AG04449 (cell line): ENCODE data around the gene PRELID3B.
A peak's percentile ranks its signal among the peaks of the same experiment; 100 is the strongest.

Experiments used
- CTCF ChIA-PET: fragments of 350-600 bp; formaldehyde crosslinking; extraction: SDS; loops from one replicate; lab custom pipeline; 2021; ENCODE audit warnings: antibody characterized with exemption; lab: Yijun Ruan, JAX
- POLR2A ChIA-PET: fragments of 400-600, 350-600 bp; formaldehyde crosslinking; extraction: SDS; loops from one replicate; lab custom pipeline; 2020; ENCODE audit warnings: antibody characterized with exemption, inconsistent platforms; lab: Yijun Ruan, JAX
- DNase-seq: peaks from one replicate; pipeline ENCODE4 v3.0.0-alpha.2; 2010; ENCODE audit warnings: low read depth, low spot score
- H3K4me3 ChIP-seq: 2 replicates; pipeline ENCODE4 v1.5.1; 2011; ENCODE audit warnings: low read depth, mild to moderate bottlenecking, control low read depth, low read length
- CTCF ChIP-seq: IDR thresholded peaks from one replicate; pipeline ENCODE4 v1.5.1; 2011; ENCODE audit warnings: mild to moderate bottlenecking, moderate library complexity, low read length, control low read depth, inconsistent platforms; ENCODE audit not compliant: insufficient read depth; ENCODE audit errors: missing control alignments

Gene PRELID3B

GRCh38 chr20:59062081-59062480, 19.5 kb upstream of the PRELID3B start:
- no peak overlapping the region for H3K4me3 ChIP-seq
- ChIA-PET CTCF (no interaction called here), POLR2A (no interaction called here)
- TF ChIP-seq CTCF: no peak
- no peak for DNase-seq

DNA sequence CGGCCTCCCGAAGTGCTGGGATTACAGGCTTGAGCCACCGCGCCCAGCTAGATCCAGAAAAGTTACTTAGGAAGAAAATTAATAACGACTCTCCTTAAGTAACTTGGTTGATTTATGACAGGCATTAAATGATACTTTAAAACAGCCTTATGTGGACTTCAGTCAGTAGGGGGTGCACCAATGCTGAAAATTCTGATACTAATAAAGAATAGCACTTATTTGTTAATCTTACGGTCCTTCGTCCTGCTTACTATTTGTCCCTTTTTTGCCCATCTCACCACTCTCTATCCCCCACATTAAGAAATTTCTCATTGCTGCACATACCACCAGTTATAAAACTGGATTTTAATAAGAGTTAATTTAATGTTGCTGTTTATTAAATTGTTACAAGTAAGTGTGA, 12.7 kb upstream of the PRELID3B start:
- ChIA-PET CTCF (interaction anchor here (1.2 to 1.4 kb wide), 3 partner anchors 12 to 185 kb away, joined by 4 to 11 read pairs (median 4); partner anchors contain the start of gene PRELID3B), POLR2A (no interaction called here)
- DNase-seq: no peak
- peak; percentile 23 for TF ChIP-seq CTCF
- no peak overlapping the region for H3K4me3 ChIP-seq

DNA sequence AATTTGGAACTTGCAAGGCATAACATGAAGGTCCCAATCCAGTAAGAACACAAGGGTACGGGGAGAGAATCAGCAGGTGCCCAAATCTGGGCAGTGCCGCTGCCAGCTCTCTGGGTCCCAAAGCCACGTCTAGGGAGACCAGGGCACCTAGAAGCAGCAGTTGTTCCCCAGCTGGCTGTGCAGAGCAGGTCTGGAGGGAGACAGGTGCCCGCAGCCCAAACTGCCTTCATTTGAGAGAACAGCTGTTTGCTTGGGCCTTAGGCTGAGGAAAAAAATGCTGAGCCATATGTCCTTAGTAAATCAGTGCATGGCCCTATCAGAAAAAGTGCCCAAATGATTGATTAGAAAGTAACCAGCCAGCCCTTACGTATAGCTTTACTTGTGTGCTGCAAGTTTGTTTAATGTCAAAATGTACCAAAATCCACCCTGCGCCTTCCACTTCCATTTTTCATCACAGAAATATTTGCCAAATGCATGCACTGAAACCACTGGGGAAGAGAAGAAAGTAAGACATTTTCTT, 9.1 kb upstream of the PRELID3B start:
- no peak overlapping the region for H3K4me3 ChIP-seq
- no peak for DNase-seq
- TF ChIP-seq CTCF: no peak
- ChIA-PET POLR2A (no interaction called here), CTCF (interaction anchor here (0.9 to 2.1 kb wide), 5 partner anchors 8 to 353 kb away, joined by 3 to 6 read pairs (median 3); no protein-coding TSS in a partner anchor)

DNA sequence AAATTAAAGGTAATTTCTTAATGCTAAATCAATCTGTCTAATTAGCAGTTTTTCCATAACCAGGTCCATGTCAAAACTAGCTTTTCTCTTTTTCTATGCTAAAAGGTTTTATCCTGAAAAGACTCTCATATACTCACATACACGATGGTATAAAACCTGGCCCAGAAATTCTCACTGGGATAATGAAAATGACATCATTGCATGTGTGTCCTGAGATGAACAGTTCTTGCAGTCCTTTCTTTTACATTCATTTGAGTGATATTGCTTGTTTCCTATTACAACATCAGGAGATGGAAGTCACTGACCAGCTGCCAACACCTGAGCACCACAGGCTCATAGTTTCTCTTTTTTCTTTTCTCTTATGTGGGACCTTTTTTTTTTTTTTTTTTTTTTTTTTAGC, 7.9 kb upstream of the PRELID3B start:
- CTCF ChIA-PET: interaction anchor here (1.3 to 2.1 kb wide), 3 partner anchors 16 to 354 kb away, joined by 3 to 6 read pairs (median 5); no protein-coding TSS in a partner anchor
- no peak for DNase-seq
- POLR2A ChIA-PET: no interaction called here
- H3K4me3 ChIP-seq: no peak overlapping the region
- no peak for TF ChIP-seq CTCF

DNA sequence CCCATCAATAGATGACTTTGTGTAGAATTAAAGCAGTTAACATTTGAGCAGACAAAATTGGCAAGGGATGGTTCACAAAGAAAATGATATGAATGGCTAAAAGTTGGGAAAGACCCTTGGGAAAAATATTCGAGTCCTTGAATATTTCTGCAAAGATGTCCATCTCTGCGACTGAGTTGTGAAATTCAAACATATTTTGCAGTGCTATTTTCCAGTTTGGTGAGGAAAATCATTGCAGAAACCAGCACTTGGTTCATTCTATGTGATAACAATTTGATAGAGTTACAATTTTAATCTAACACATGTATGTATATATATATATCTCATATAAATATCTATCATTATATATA, 6.1 kb upstream of the PRELID3B start:
- no peak for DNase-seq
- H3K4me3 ChIP-seq: 0 out of 2 replicates have a peak overlapping the region, but pooled peaks have one; percentile 30
- CTCF ChIA-PET: no interaction called here
- POLR2A ChIA-PET: interaction anchor here (0.8 kb wide), 1 partner anchor 40 kb away, joined by 3 read pairs; no protein-coding TSS in a partner anchor
- TF ChIP-seq CTCF: no peak

- TF ChIP-seq CTCF: no peak
- DNase-seq: no peak
- CTCF ChIA-PET: interaction anchor here (1.6 kb wide), 1 partner anchor 15 kb away, joined by 4 read pairs; no protein-coding TSS in a partner anchor
Measured at GRCh38 chr20:59047938-59048680, 5.5 kb upstream of the PRELID3B start.

More at GRCh38 chr20:59047938-59048680, 5.5 kb upstream of the PRELID3B start:
- peak overlapping the region; percentile 30 for H3K4me3 ChIP-seq
- POLR2A ChIA-PET: no interaction called here
